IPS-15b (cell line): ENCODE results near the gene COL13A1.

Source experiments
- H3K27me3 ChIP-seq: one replicate; pipeline ENCODE4 v1.6.1; 2013; ENCODE audit warnings: low read length; ENCODE audit not compliant: control insufficient read depth, insufficient read depth
- H3K36me3 ChIP-seq: one replicate; pipeline ENCODE4 v1.6.1; 2013; ENCODE audit warnings: low read length; ENCODE audit not compliant: control insufficient read depth, insufficient read depth
- H3K4me1 ChIP-seq: one replicate; pipeline ENCODE4 v1.6.1; 2013; ENCODE audit warnings: mild to moderate bottlenecking, low read length; ENCODE audit not compliant: control insufficient read depth, insufficient read depth
- H3K4me3 ChIP-seq: one replicate; pipeline ENCODE4 v1.5.1; 2013; ENCODE audit warnings: low read depth, low read length
- H3K9ac ChIP-seq: one replicate; pipeline ENCODE4 v1.6.1; 2013; ENCODE audit warnings: low read depth, mild to moderate bottlenecking, low read length
- H3K9me3 ChIP-seq: one replicate; pipeline ENCODE4 v1.6.1; 2013; ENCODE audit warnings: mild to moderate bottlenecking, low read length; ENCODE audit not compliant: control insufficient read depth, insufficient read depth

COL13A1 gene

DNA sequence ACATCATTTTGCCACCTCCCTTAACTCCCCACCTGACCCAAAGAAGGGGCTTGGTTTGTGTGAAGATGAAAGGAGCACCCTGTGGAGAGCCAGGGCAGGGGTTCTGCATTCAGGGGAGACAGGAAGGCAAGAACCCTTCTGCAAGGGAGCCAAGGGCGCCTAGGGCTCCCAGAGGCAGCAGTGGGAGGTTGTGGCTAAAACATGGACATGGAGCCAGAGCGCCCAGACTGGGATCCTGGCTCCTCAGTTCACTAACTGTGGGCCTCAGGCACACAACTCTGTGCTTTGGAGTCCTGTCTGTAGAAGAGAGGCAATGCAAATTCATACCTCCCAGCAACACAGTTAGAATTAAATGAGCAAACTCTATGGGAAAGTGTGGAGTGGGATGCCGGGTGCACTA, 127.9 kb downstream of the COL13A1 start:
- no peaks in the 10 kb centered on the region for H3K27me3 ChIP-seq
- no peaks in the 10 kb centered on the region for H3K9me3 ChIP-seq
- peaks cover 3% of the 10 kb centered on the region for H3K4me1 ChIP-seq
- no peak overlapping the region for H3K9ac ChIP-seq
- H3K36me3 ChIP-seq = no peaks in the 10 kb centered on the region
- H3K4me3 ChIP-seq = no peak overlapping the region

DNA sequence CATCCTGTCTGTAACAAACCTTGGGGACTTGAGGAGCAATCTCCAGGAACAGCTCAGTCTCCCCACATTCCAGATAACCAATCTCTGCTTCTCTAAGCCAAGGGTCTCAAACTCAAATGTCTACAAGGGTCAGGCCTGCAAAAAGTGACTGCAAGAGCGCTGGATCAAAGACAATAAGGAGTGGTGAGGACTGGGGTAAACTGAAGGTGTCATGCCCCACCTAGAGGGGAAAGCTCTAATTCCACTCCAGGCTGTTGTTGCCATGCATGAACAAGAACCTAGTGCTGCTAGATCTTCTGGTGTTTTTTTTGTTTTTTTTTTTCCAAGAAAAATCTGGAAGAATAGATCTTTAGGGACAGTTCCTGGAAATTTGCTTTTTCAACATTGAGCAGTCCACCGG, 133.1 kb downstream of the COL13A1 start:
- H3K9me3 ChIP-seq = no peaks in the 10 kb centered on the region
- no peaks in the 10 kb centered on the region for H3K36me3 ChIP-seq
- H3K4me1 ChIP-seq = no peaks in the 10 kb centered on the region
- H3K9ac ChIP-seq = no peak overlapping the region
- no peak overlapping the region for H3K4me3 ChIP-seq
- H3K27me3 ChIP-seq = no peaks in the 10 kb centered on the region

DNA sequence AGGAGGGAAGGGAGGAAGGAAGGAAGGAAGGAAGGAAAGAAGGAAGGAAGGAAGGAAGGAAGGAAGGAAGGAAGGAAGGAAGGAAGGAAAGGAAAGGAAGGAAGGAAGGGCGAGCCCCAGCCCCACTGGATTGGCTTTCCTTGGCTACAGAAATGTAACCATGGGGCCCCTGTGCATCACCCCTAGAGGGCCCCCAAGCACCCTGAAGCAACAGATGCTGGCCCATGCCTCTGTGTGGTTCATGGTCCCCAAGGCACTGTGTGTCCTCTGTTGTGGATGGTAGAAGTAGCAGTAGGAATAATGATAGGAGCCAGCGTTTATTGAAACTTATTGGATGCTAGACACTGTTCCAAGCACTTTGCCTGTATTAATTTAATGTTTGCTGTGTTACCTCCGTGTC, 134.4 kb downstream of the COL13A1 start:
- Histone ChIP-seq H3K9ac (no peak overlapping the region), H3K27me3 (no peaks in the 10 kb centered on the region), H3K9me3 (no peaks in the 10 kb centered on the region), H3K4me3 (no peak overlapping the region), H3K36me3 (no peaks in the 10 kb centered on the region), H3K4me1 (no peaks in the 10 kb centered on the region)

DNA sequence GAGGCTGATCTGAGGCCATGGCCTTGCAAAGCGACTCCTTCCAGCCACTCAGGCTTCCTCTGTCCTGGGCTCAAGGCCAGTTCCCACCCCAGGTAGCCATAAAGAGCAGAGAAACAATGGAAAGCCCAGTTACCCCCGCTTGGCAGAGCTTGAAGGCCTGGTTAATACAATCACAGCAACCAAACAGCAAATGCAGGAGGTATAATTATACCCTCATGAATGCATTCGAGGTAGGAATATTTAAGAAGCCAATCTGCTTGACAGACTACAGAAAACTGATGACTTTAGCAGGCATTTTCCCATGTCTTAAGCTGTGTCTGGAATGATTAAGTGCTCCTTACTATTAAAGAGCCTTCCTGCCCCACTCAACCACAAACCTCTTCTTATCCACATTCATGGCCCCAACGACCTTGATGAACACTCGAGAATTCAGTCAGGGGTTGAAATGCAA, 136.9 kb downstream of the COL13A1 start:
- Histone ChIP-seq H3K9ac (no peak overlapping the region), H3K27me3 (no peaks in the 10 kb centered on the region), H3K9me3 (no peaks in the 10 kb centered on the region), H3K4me1 (no peaks in the 10 kb centered on the region), H3K36me3 (no peaks in the 10 kb centered on the region), H3K4me3 (no peak overlapping the region)

DNA sequence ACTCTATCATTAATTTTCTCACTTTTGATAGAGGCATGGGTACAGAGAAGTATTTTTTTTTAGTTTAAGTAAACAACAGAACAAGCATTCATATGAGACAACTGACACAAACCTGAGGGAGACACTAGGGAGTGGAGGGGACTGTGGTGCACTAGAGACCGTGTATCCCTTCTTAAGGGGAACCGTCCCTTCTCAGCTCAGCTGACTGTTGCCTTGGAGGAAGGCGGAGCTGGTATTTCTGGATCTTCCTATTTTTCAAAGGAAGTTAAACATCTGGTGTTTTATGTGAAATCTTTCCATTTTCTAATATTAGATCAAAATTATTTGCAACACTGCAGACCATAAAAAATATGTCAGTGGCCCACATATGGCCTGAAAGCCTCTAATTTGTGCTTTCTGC, 137.4 kb downstream of the COL13A1 start:
- H3K36me3 ChIP-seq = no peaks in the 10 kb centered on the region
- no peak overlapping the region for H3K9ac ChIP-seq
- no peaks in the 10 kb centered on the region for H3K4me1 ChIP-seq
- no peaks in the 10 kb centered on the region for H3K9me3 ChIP-seq
- no peaks in the 10 kb centered on the region for H3K27me3 ChIP-seq
- no peak overlapping the region for H3K4me3 ChIP-seq

DNA sequence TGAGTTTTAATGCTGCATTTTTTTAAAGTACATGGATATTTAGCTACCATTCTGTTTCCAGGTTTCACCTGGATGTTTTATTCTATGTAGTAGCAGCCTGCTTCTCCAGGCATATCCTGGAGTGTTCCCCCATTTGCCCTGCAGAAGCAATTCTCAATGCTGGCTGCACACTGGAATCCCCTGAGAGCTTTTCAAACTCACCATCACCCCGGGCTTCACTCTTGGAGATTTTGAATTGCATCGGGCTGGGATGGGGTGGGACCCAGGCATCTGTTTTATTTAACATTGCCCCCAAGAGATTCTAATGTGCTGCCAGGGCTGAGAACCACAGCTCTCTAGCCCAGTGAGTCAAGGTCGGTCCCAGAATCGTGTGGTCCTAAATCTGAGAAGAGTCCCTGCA, 137.8 kb downstream of the COL13A1 start:
- Histone ChIP-seq H3K4me1 (no peaks in the 10 kb centered on the region), H3K27me3 (no peaks in the 10 kb centered on the region), H3K9me3 (no peaks in the 10 kb centered on the region), H3K4me3 (no peak overlapping the region), H3K9ac (no peak overlapping the region), H3K36me3 (no peaks in the 10 kb centered on the region)

DNA sequence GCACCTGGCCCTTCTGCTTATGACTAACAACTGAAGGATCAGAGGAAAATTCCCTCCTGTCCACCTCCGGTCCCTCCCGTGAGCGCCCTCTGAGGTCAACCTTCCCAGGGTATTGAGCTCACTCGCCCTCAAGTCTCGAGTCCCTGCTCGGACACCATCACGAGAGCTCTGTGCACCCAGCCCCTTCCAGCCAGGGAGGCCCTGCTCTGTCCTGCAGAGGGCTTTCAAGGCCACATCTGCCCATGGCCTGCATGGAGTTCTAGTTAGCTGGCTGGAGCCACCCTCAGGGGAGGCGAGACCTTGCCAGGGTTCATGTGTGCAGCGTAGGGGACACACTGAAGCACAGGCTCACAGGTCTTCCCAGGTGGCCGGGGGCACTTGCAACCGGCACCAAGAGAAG, 140.0 kb downstream of the COL13A1 start:
- Histone ChIP-seq H3K9me3 (no peaks in the 10 kb centered on the region), H3K9ac (no peak overlapping the region), H3K36me3 (no peaks in the 10 kb centered on the region), H3K4me3 (no peak overlapping the region), H3K27me3 (no peaks in the 10 kb centered on the region), H3K4me1 (no peaks in the 10 kb centered on the region)

DNA sequence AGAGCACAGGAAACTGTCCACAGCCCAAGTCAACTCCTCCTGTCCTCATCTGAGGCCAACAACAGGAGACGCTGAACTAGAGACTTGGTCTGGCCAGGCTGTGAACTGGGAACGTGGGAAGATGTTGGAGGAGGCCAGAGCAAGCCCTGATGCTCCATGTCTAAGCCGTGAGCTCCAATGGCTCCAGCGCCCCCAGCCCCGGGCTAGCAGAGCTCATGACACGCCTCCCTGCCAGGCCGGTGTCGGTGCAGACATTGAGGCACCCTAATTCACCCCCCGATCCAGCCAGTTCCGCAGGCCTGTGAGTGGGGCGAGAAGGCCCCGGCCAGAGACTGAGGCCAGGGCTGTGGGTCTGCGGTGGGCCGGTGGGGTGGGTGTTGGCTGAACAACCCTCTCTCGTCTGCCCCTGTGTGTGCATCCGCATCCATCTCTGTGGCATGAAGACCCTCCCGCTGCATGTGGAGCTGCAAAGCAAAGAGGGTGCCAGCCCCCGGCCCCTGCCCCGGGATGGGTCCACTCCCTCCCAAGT, 141.7 kb downstream of the COL13A1 start:
- H3K9ac ChIP-seq = no peak overlapping the region
- H3K4me3 ChIP-seq = no peak overlapping the region
- no peaks in the 10 kb centered on the region for H3K36me3 ChIP-seq
- H3K4me1 ChIP-seq = no peaks in the 10 kb centered on the region
- H3K9me3 ChIP-seq = no peaks in the 10 kb centered on the region
- H3K27me3 ChIP-seq = no peaks in the 10 kb centered on the region

DNA sequence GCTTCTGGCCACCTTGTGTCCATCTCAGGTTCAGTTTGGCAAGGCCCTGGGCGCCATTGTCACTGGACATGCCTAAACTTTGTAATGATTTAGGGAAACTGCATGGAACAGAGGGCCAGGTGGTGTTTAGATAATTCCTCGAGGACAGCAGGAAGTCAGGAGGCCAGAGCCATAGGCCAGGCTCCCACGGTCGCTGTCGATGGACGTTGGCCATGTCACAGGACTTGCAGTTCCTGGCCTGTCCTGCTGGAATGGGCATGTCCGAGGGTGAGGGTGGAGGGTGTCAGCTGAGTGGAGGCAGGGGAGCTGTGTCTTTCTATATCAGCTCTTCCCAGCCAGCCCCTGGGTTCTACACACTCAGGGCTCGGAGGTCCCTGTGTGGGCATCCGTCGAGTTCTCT, 143.1 kb downstream of the COL13A1 start:
- no peaks in the 10 kb centered on the region for H3K36me3 ChIP-seq
- H3K9me3 ChIP-seq = no peaks in the 10 kb centered on the region
- H3K4me3 ChIP-seq = no peak overlapping the region
- no peak overlapping the region for H3K9ac ChIP-seq
- H3K27me3 ChIP-seq = no peaks in the 10 kb centered on the region
- H3K4me1 ChIP-seq = no peaks in the 10 kb centered on the region

DNA sequence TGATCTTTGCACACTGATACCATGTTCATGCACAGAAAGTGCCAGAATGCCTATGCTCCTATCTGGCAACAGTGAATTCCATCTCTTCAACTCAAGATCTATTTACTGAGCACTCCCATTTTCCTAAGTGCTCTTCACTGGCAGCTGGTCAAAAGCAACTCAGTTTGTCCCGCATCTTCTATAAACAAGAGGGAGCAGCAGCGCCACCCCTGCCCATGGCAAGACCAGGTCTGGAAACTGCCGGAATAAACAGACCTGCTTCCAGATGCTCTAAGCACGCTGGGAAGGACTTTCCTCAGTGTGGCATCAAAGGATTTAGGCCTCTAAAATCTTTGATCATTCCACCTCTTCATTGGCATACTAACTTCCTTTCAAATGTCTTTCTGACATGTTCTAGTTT, 146.6 kb downstream of the COL13A1 start:
- H3K9ac ChIP-seq = no peak overlapping the region
- peaks cover 5% of the 10 kb centered on the region for H3K4me1 ChIP-seq
- H3K27me3 ChIP-seq = no peaks in the 10 kb centered on the region
- H3K9me3 ChIP-seq = no peaks in the 10 kb centered on the region
- no peak overlapping the region for H3K4me3 ChIP-seq
- no peaks in the 10 kb centered on the region for H3K36me3 ChIP-seq

DNA sequence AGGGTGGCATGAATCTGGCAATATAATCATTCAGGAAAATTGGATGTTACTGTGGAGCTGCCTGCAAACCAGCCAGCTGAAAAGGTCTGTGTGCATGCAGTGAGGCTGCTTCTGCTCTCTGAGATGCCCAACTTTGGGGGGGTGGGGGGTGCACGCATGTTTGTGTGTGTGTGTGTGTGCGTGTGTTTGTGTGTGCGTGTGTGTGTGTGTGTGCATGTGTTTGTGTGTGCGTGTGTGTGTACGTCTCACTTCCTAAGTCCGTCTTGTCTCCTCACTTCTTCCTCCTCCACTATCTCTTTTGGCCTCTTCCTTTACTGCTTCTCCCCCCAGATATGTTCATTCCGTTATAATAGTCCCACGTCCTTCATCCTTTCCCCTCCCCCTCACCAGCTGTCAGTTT, 148.1 kb downstream of the COL13A1 start:
- Histone ChIP-seq H3K4me1 (peaks cover 6% of the 10 kb centered on the region), H3K36me3 (no peaks in the 10 kb centered on the region), H3K4me3 (no peak overlapping the region), H3K9ac (no peak overlapping the region), H3K9me3 (no peaks in the 10 kb centered on the region), H3K27me3 (no peaks in the 10 kb centered on the region)

DNA sequence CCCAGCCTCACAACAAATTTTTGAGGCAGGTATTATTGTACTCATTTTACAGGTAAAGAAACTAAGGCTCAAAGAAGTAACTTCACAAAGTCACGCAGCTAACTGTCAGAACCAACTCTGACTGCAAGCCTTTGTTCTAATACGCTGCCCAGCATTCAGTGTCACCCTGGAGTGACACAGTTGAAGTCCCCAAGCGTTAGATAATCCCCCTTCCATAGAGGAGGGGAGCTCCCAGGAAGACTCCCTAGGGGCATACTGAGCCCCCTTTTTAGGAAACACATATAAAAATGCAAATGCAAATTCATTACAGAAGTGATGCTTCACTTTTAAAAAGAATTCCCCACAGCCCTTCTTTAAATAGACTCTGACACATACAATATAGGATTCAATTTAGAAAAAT, 150.0 kb downstream of the COL13A1 start:
- no peaks in the 10 kb centered on the region for H3K9me3 ChIP-seq
- no peak overlapping the region for H3K9ac ChIP-seq
- H3K27me3 ChIP-seq = no peaks in the 10 kb centered on the region
- peaks cover 6% of the 10 kb centered on the region for H3K4me1 ChIP-seq
- H3K4me3 ChIP-seq = no peak overlapping the region
- H3K36me3 ChIP-seq = no peaks in the 10 kb centered on the region
